ENCODE measurements around the gene FLYWCH2.

Gene FLYWCH2, protein sequence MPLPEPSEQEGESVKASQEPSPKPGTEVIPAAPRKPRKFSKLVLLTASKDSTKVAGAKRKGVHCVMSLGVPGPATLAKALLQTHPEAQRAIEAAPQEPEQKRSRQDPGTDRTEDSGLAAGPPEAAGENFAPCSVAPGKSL

DNA sequence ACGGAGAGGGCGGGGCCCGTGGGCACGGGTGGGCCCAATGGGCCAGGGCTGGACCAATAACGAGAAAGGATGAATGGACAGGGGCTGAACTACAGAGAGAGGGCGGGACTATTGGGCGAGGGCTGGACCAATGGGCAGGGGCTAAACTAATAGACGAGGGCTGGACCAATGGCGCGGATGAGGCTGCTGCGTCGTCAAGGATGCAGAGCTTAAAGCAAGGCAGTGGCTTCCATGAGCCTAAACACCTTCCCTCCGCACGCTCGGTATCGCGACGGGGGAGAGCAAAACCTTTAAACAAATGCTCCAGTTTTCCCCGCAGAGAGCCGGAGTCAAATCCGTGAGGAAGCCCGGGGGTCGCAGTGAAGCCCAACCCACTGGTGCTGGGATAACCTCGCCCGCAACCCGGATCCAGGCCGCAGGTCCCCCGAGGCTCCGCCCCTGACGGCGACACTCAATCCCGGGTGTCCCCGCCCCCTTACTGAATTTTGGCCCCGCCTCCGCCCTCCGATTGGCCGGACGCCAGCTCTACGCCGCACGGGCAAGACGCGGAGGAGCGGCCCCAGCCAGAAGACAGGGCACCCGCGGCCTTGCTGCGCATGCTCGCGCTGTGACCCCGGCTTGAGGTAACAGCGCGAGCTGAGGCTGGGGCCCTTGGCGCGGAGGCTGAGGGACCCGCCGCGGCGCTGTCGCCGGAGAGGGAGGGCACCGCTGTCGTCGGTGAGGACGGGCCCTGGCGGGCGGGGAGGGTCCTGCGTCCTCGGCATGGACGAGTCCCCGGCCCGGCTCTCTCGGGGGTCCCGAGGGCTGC, at the start of gene FLYWCH2:
Gene FLYWCH2 (plus strand): TSS at position 566 of the 808 bp plus-strand sequence. CDS start 13,235 bp downstream, outside the sequence.
- peak; percentile 99 for DNase-seq

DNA sequence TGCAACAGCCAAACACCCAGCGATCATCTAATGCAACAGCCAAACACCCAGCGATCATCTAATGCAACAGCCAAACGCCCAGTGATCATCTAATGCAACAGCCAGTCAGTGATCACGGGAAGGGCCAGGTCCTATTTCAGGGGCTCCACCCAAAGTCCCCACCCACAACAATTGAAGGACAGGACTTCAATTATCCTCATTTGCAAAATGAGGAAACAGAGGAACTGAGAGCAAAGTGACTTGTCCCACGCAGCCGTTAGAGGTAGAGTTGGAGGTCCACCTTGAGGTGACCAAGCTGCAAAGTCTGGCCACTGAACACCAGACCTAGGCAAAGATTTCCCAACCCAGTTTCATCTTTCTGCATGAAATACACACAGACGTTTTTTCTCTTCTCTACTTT, 49.2 kb upstream of the FLYWCH2 start:
- no peak for DNase-seq

- no peak for DNase-seq
Observed at GRCh38 chr16:2834968-2835367, 48.0 kb upstream of the FLYWCH2 start.

- no peak for DNase-seq
Observed at GRCh38 chr16:2835638-2836493, 47.1 kb upstream of the FLYWCH2 start.

DNA sequence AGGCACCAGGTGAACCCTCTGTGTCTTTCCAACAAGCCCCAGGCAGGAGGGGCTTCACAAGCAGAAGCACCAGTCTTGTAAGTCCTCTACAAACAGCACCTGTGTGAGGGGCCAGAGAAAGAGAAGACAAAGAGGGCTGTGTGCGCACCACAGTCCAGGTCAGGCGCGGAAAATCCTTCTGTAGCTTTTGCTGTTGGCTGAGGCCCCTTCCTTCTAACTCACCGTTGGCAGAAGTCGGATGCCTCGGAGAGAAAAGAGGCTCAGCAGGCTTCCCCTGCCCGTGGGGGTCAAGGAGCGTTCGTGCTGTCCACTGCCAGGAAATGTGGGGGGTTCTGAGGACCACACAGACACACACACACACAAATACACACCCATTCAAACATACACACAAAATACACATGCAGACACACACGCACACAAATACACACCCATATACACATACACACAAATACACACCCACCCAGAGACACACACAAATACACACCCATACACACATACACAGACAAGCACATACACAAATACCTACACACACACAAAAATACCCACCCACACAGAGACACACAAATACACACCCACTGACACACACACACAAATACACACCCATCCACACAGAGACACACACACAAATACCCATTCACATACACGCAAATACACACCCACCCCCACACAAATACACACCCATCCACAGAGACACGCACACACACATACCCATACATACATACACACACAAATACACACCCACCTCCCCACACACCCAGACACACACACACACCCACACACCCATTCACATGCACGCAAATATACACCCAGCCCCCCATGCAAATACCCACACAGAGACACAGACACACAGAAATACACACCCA, 46.1 kb upstream of the FLYWCH2 start:
- DNase-seq = no peak

DNA sequence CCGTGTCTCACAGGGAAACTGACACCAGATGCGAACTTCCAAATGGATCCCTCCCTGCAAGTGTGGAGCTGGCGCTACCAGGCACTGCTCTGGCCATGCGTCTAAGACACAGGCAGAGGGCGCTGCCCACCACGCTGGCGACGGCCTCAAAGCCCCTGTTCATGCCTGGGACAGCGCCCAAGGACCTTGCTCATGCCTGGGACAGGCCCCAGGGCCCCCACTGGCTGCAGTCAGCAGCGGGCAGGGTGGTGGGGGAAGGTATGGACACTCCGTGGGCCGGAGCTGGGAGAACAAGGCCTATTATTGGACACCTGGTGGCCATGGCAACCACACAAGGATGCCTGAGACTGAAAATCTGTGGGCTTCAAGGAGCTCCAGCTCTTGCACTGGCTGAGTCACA, 44.1 kb upstream of the FLYWCH2 start:
- peak; percentile 83 for DNase-seq

- DNase-seq = no peak
Observed at GRCh38 chr16:2839650-2840450, 43.2 kb upstream of the FLYWCH2 start.

- DNase-seq = no peak
Observed at GRCh38 chr16:2840914-2841313, 42.1 kb upstream of the FLYWCH2 start.

- no peak for DNase-seq
Observed at GRCh38 chr16:2841606-2842339, 41.2 kb upstream of the FLYWCH2 start.

DNA sequence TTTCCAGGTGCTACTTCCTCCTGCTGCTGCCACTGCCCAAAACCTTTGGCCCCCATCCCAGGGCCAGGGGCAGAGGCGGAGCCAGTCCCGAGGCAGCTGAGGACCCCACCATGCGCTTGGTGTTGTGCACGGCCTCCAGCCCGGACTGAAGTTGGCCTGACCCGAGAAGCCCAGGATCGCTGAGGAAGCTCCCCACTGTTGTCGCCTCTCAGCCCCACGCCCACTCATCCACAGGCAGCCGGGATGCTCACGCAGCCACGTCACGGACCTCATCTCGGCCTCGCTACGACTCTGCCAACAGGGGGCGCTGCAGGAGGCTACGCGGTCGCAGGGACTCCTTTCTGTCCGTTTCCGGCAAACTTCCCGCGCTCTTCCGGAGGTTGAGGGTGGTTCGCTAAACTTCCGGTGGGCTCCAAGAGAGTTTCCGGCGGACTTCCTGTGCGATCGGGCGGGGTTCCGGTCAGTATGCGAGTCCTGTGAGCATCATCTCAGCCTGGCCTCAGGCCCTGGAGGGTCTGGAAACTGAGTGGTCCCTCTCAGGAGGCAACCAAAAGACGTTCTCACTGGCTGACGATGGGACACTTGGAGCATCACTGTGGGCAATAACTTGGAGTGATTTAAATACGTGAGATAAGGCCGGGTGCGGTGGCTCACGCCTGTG, 40.5 kb upstream of the FLYWCH2 start:
- DNase-seq = peak; percentile 49

DNA sequence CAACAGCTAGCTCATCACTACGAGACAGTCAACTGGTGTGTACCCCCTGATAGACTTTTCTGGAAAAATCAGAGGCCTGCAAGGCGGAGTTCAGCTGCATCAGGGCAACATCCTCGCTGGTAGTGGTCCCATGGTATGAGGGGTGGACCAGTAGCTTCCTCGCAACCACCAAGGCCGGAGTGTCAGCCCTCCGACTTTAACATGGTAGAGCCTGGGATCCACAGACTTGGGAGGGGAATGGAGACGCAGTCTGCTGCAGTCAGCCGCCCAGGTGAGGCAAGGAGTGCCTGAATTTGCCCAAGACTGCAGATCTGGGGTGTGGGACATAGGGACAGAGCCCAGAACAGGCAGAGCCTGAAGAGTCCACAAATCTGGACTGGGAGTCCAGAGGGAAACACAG, 39.5 kb upstream of the FLYWCH2 start:
- no peak for DNase-seq

- no peak for DNase-seq
Observed at GRCh38 chr16:2845116-2845515, 37.9 kb upstream of the FLYWCH2 start.

- DNase-seq = no peak
Observed at GRCh38 chr16:2846511-2847310, 36.3 kb upstream of the FLYWCH2 start.

DNA sequence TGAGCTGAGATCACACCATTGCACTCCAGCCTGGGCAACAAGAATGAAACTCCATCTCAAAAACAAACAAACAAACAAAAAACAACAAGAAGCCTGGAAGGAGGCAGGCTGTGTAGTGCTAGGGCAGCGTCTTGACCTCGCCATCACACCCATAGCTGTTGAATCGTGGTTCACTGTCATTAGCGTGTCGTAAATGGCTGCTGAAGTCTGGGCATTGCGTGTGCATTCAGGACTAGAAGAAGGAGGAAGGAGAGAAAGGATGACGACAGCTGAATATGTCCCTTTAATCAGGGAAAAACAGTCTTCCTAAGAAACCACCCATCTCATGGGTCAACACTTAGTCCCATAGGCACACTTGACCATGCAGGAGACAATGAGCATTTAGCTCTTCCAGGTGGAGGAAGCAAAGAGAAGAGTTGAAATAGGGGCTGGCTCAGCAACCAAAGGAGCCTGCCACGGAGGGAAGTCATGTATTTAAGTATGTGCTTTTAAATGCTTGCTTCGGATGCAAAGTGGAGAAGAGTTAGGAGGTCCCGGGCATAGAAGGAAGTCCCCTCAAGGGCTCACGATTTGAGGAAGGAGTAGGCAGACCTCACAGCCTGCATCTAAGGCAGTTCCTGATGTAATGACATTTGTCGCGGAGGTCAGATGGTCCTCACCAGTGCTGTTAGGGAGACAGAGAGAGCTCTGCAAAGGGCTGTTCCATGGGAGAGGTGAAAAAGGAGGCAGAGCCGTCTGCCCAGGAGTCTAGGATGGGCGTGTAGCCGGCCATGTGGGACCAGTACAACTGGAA, 33.9 kb upstream of the FLYWCH2 start:
- DNase-seq = no peak

GRCh38 chr16:2852003-2852730, 30.8 kb upstream of the FLYWCH2 start:
- DNase-seq = no peak

DNA sequence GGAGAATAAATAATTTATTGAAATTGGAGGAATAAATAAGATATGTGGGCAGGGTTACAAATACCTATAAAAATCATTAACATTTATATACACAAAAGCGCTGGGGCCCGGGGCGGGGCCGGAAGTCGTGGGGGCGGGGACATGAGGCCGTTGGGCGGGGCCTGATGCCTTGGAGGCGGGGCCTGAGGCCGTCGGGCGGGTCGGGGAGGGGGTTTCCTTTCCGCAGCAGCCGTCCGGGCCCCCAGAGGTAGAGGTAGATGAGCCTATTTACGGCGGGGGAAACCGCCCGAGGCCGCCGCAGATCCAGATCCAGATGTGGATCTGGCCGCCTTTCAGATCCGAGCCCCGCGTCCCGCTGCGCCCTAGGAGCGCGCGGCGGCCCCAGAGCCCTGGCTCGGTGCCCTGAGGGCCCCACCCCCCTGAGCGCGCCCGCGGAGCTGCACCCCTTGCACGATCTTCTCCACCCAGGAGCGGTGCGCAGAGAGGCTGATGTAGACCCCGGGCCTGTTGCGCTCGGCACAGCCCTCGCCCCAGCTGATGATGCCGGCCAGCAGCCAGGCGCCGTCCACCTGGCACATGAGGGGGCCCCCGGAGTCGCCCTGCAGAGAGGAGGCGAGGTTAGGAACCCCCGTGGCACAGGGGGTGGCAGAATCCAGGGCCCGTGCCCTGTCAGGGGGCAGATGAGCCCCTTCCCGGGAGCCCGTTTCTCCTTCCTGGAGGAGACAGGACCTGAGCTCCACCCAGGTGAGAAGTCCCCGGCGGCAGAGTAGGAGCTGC, 30.1 kb upstream of the FLYWCH2 start:
- DNase-seq = no peak

- no peak for DNase-seq
Observed at GRCh38 chr16:2853531-2854073, 29.4 kb upstream of the FLYWCH2 start.

Measured in RPMI8226 (cell line).